Large intestine (tissue), 3 donors: ENCODE data around the gene WASF3. TPM values are rescaled to one million over a fixed set of nuclear protein-coding genes. Genes with fewer than 3 reads are reported as not detected.

Experiments
- DNase-seq, 2 donors: peaks; one replicate each; pipeline versions ENCODE4 v3.0.0 to v3.0.0-alpha.2; 2013
- H3K27ac ChIP-seq: one replicate; pipeline ENCODE4 v1.5.1; 2013; ENCODE audit warnings: low read length
- H3K27me3 ChIP-seq: 2 replicates; pipeline ENCODE4 v1.6.1; 2013; ENCODE audit warnings: low read length; ENCODE audit not compliant: control insufficient read depth, insufficient read depth
- H3K36me3 ChIP-seq: 2 replicates; pipeline ENCODE4 v1.6.1; 2013; ENCODE audit warnings: low read length; ENCODE audit not compliant: control insufficient read depth, insufficient read depth
- H3K4me1 ChIP-seq: one replicate; pipeline ENCODE4 v1.6.1; 2013; ENCODE audit warnings: low read length; ENCODE audit not compliant: control insufficient read depth, insufficient read depth
- H3K4me3 ChIP-seq: one replicate; pipeline ENCODE4 v1.5.1; 2013; ENCODE audit warnings: low read length
- H3K9me3 ChIP-seq: one replicate; pipeline ENCODE4 v1.6.1; 2013; ENCODE audit warnings: mild to moderate bottlenecking, low read depth, low read length, moderate library complexity; ENCODE audit not compliant: control insufficient read depth
- WGBS: methylation state at CpG from one replicate; pipeline ENCODE4 v1.1.5; 2013; ENCODE audit warnings: low lambda C conversion rate; ENCODE audit not compliant: insufficient coverage; 5-methylcytosine and 5-hydroxymethylcytosine counted together
- polyA plus RNA-seq: library from polyadenylated mRNA; unstranded; fragments of 120-200 nt; gene quantifications from one replicate; pipeline ENCODE4 v1.2.1, GENCODE V29; 2013

WASF3 gene
- polyA plus RNA-seq, 1 donor: 4.6 TPM

DNA sequence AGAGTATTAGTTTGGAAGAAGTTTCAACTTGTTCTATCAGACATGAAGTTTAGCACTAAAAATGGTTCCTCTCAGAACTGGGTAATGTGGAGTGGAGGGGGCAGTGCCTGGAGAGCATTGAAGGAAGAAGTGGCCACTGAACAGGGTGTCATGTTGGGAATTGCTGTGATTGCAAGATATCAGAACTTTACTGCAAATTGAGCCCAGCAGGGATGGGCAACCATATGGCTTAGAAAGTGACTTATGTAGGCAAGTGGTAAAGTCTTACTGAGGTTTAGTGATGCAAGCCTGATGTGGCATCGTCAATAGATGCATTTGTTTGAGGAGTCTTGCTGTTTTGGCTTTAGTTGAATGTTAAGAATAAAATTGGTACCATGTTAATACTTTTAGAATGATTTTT, 31.7 kb downstream of the WASF3 start:
- Histone ChIP-seq H3K27me3 (no peaks in the 10 kb centered on the region), H3K27ac (no peak overlapping the region)
- WGBS: 86% methylated on average over 1 of the region's 1 CpG

DNA sequence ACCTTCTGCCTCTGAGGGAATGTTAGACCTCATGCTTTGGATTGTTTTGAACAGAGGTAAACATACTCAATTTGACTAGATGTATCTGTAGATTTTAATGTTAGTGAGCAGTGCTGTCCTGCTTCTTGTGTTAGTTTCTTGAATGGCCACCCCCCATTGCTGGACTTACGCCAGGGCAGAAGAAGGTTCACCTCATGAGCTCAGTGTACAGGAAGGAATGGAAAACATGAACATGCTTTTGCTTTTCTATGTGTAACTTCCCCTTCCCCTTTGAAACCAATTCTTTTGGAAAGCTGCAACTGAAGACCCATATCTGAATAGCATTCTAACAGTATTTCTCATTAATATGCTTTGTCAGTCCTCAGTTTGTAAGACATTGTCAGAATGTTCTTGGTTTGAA, 32.3 kb downstream of the WASF3 start:
- Histone ChIP-seq H3K27me3 (no peaks in the 10 kb centered on the region), H3K4me1 (no peaks in the 10 kb centered on the region), H3K36me3 (no peaks in the 10 kb centered on the region), H3K9me3 (no peaks in the 10 kb centered on the region), H3K4me3 (no peak overlapping the region), H3K27ac (no peak overlapping the region)
- DNase-seq: no peak
- 67% methylated on average over 1 of the region's 1 CpG for WGBS

More for the DNA sequence above, 31.7 kb downstream of the WASF3 start:
- DNase-seq: no peak
- Histone ChIP-seq H3K4me3 (no peak overlapping the region), H3K36me3 (no peaks in the 10 kb centered on the region), H3K9me3 (no peaks in the 10 kb centered on the region), H3K4me1 (no peaks in the 10 kb centered on the region)

DNA sequence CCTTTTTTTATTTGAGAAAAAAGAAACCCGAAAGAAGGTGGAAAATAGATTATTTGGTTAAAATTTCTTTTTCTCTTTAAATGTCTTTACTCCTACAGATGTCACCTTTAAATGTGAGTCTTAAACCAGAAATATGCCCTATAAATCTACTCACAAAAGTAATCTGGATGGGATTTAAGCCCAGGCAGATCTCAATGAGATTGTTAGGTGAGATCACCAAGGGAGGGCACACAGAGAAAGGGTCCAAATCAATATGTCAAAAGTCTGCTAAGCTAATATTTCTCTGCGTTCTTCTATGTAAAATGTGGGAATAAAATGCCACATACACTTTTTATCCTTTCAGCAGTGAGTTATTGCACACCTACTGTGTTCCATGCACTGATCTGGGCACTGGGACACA, 32.9 kb downstream of the WASF3 start:
- H3K4me1 ChIP-seq: no peaks in the 10 kb centered on the region
- H3K4me3 ChIP-seq: no peak overlapping the region
- H3K27me3 ChIP-seq: no peaks in the 10 kb centered on the region
- no peak overlapping the region for H3K27ac ChIP-seq
- WGBS: 90% methylated on average over 1 of the region's 2 CpGs
- no peak for DNase-seq
- no peaks in the 10 kb centered on the region for H3K36me3 ChIP-seq
- H3K9me3 ChIP-seq: no peaks in the 10 kb centered on the region

DNA sequence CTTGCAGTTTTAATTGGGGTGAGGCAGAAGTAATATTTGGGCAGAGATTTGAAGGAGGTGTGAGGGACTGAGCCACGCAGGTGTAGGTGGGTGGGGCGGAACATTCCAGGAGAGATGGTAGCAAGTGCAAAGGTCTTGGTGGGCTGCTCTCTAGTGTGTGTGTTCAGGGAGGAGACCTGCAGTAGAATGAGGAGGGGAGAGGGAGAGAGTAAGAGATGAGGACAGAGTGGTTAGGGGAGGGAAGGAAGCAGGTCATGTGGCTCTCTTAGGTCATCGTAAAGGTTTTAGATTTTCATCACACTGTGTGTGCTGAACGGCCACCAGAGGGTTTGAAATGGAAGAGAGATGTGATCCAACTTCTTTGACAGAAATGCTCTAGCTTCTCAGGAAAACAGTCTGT, 33.5 kb downstream of the WASF3 start:
- 38% methylated on average over 2 of the region's 4 CpGs for WGBS
- Histone ChIP-seq H3K4me1 (no peaks in the 10 kb centered on the region), H3K4me3 (no peak overlapping the region), H3K9me3 (no peaks in the 10 kb centered on the region), H3K27ac (no peak overlapping the region), H3K27me3 (no peaks in the 10 kb centered on the region), H3K36me3 (no peaks in the 10 kb centered on the region)
- no peak for DNase-seq

DNA sequence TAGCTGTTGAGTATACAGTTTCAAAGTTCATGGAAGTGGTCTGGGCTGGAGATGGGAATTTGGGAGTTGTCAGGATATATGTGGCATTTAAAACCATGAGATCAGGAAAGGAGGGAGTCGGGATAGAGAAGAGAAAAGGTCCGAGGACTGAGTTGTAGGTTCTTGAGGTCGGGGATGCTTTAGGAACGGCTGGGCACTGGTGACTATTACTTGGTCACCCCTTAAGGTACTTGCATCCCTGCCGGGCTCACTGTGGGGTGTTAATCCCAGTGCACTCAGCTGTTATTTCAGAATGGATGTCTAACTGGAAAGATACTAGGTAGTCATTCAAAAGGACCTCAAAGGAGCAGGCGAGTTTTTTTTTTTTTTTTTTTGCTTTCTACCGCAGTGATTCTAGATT, 34.2 kb downstream of the WASF3 start:
- Histone ChIP-seq H3K36me3 (no peaks in the 10 kb centered on the region), H3K4me1 (no peaks in the 10 kb centered on the region), H3K27ac (no peak overlapping the region), H3K4me3 (no peak overlapping the region), H3K9me3 (no peaks in the 10 kb centered on the region), H3K27me3 (no peaks in the 10 kb centered on the region)
- WGBS: 86% methylated on average over 3 of the region's 7 CpGs
- DNase-seq: no peak

DNA sequence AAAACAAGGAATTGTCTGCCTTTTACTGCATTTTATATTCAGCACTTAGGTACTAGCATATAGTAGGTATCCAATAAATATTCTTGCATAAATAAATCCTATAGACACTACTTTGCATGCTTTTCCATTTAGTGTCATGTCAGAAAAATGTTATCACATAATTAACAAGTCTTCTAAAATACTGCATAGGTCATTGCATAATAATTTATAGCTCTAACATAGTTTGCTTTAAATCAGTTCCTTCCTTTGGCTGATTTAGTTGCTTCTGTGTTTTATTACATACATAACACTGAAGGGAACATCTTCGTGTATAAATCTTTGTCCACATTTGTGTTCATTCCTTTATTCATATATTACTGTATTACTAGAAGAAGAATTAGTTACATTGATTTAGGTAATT, 36.2 kb downstream of the WASF3 start:
- no peaks in the 10 kb centered on the region for H3K9me3 ChIP-seq
- WGBS: no CpG with 5 or more reads among the region's 1 CpG
- H3K27ac ChIP-seq: no peak overlapping the region
- no peaks in the 10 kb centered on the region for H3K36me3 ChIP-seq
- no peaks in the 10 kb centered on the region for H3K27me3 ChIP-seq
- H3K4me1 ChIP-seq: no peaks in the 10 kb centered on the region
- no peak overlapping the region for H3K4me3 ChIP-seq
- no peak for DNase-seq

DNA sequence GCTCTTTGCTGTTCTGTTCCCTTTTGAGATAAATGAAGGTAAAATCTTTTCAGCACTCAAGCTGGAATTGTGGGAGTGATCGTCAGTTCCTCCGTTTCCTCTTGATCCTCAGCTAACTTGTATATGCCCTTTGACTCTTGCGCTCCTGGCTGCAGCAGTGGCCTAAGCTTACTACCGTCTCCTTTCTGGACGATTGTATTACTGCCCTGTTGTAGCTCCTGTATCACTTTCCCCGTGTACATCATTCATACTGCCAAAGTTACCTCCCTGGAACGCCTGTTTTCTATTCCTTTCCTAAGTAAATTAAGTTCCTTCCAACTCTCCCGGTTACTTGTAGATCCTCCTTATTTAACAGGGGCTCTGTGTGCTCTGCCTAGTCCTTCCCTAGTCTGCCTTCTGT, 36.9 kb downstream of the WASF3 start:
- no peak for DNase-seq
- 91% methylated on average over 6 of the region's 8 CpGs for WGBS

DNA sequence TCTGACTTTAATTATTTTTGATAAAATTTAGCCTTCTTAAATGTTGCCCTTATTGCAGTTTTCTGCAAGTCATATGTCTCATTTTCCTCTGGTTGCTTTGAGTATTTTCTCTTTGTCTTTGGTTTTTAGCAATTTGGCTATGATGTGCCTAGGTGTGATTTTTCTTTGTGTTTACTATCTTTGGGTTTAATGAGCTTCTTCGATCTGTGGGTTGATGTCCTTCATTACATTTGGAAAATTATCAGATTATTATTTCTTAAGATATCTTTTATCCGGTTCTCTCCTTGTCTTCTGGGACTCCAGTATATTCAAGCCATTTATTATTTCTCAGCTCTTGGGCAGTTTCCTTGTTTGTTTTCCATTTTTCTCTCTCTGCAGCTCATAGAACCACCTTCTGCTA, 39.0 kb downstream of the WASF3 start:
- Histone ChIP-seq H3K9me3 (no peaks in the 10 kb centered on the region), H3K27me3 (no peaks in the 10 kb centered on the region), H3K4me3 (no peak overlapping the region), H3K27ac (no peak overlapping the region), H3K36me3 (no peaks in the 10 kb centered on the region), H3K4me1 (no peaks in the 10 kb centered on the region)
- no peak for DNase-seq
- WGBS: 100% methylated on average over 2 of the region's 2 CpGs

More for the DNA sequence above, 36.9 kb downstream of the WASF3 start:
- H3K27me3 ChIP-seq: no peaks in the 10 kb centered on the region
- H3K9me3 ChIP-seq: no peaks in the 10 kb centered on the region
- H3K4me1 ChIP-seq: no peaks in the 10 kb centered on the region
- no peak overlapping the region for H3K4me3 ChIP-seq
- no peaks in the 10 kb centered on the region for H3K36me3 ChIP-seq
- H3K27ac ChIP-seq: no peak overlapping the region

DNA sequence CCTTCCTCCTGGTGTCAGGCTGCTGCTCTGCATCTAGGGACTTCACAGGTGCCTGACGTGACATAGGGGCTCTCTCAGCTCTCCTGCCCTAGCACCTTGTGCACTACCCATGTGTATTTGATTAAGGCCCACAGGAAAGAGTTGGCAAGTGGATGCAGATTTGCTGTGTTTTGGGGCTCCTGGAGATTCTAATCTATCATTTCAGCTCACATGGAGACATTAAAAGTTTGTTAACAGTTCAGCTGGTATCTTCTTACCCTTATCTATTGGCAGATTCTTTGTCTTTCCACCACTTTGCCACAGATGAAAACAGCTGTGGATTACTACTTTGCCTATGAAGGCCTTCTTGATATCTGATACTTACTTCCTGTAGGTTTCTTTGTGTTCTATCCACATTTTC, 41.9 kb downstream of the WASF3 start:
- Histone ChIP-seq H3K4me3 (no peak overlapping the region), H3K36me3 (no peaks in the 10 kb centered on the region), H3K27ac (no peak overlapping the region), H3K4me1 (no peaks in the 10 kb centered on the region), H3K9me3 (no peaks in the 10 kb centered on the region), H3K27me3 (no peaks in the 10 kb centered on the region)
- no CpG with 5 or more reads among the region's 1 CpG for WGBS
- DNase-seq: no peak

DNA sequence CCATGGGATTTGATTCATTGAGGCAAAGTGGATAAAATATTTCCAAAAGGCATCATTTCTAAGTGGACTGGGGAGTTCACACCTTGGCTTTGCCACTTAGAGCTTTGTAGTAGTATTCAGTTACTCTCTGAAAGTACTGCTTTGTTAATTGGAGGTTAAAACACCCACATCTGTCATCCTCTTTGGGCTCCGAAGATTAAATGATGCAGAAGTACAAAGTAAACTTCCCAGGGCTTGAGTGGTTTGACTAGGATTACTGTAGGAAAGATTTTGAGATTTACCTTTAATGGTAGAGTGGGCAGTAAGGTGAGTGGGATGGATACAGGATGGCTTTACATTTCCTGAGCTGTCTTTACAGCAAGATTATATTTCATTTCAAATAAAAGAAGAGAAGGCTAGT, 42.4 kb downstream of the WASF3 start:
- DNase-seq: no peak
- 83% methylated on average over 1 of the region's 1 CpG for WGBS
- H3K4me3 ChIP-seq: no peak overlapping the region
- no peaks in the 10 kb centered on the region for H3K36me3 ChIP-seq
- no peak overlapping the region for H3K27ac ChIP-seq
- no peaks in the 10 kb centered on the region for H3K4me1 ChIP-seq
- no peaks in the 10 kb centered on the region for H3K27me3 ChIP-seq
- H3K9me3 ChIP-seq: no peaks in the 10 kb centered on the region

DNA sequence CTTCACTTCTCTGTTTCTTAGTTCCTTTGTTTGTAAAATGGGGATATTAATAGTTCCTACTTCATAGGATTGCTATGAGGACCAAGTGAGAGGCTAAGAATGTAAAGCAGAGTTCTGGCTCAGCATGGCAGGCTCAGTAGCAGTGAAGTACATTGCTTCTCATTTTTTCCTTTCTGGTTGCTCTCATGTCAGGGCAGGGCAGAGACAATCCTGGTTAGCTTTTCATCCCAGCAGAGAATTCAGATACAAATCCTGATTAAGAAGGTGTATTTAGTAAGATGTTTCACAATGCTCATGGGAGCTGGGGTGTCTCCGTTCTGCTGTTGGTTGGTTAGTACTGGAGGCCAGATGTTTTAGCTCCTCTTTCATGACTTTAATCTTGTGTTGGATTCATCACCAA, 42.9 kb downstream of the WASF3 start:
- no peak for DNase-seq
- no peaks in the 10 kb centered on the region for H3K27me3 ChIP-seq
- no CpG with 5 or more reads among the region's 1 CpG for WGBS
- H3K9me3 ChIP-seq: no peaks in the 10 kb centered on the region
- H3K4me3 ChIP-seq: no peak overlapping the region
- H3K36me3 ChIP-seq: no peaks in the 10 kb centered on the region
- H3K4me1 ChIP-seq: no peaks in the 10 kb centered on the region
- no peak overlapping the region for H3K27ac ChIP-seq
